Measurements from ENCODE around the gene C20orf204.

Gene C20orf204

GRCh38 chr20:64079273-64080012 is 43.5 kb downstream of the C20orf204 start, which contains the start of gene RGS19:
RGS19 (minus strand) TSS chr20:64079518; CDS start chr20:64076886, 2,632 bp downstream.
- Histone ChIP-seq H3K4me3 (peak within 1 kb of the TSS; percentile 91), H3K27ac (no peak within 1 kb of the TSS)
- DNase-seq (ENCODE audit: low read depth, low spot score), result no peak

GRCh38 chr20:64080013-64080812 is 44.2 kb downstream of the C20orf204 start, which contains the start of gene OPRL1:
OPRL1 (plus strand) TSS chr20:64080082; CDS start chr20:64092721, 12,639 bp downstream.
- no peak for DNase-seq (ENCODE audit: low read depth, low spot score)
- Histone ChIP-seq H3K9ac (ENCODE audit: insufficient read length) (peak within 1 kb of the TSS; percentile 85), H3K27ac (no peak within 1 kb of the TSS), H3K36me3 (ENCODE audit: insufficient read depth, low read length) (no peaks in the 10 kb centered on the region), H3K4me3 (peak within 1 kb of the TSS; percentile 91), H3K9me3 (ENCODE audit: low read depth, low read length) (no peaks in the 10 kb centered on the region)
- TF ChIP-seq FOXP2 (optimal IDR thresholded peaks at IDR 0.05; ENCODE audit: control extremely low read depth, extremely low read length, insufficient read depth) (no peak), POLR2AphosphoS5 (IDR thresholded peaks at IDR 0.05; ENCODE audit: borderline replicate concordance, low read depth, low read length) (no peak), EZH2 (IDR thresholded peaks at IDR 0.05) (no peak)

More at GRCh38 chr20:64079273-64080012, 43.5 kb downstream of the C20orf204 start, which contains the start of gene RGS19:
- H3K9ac ChIP-seq (ENCODE audit: insufficient read length), result peak within 1 kb of the TSS; percentile 85
- no peaks in the 10 kb centered on the region for H3K36me3 ChIP-seq (ENCODE audit: insufficient read depth, low read length)
- no peaks in the 10 kb centered on the region for H3K9me3 ChIP-seq (ENCODE audit: low read depth, low read length)
- TF ChIP-seq POLR2AphosphoS5 (IDR thresholded peaks at IDR 0.05; ENCODE audit: borderline replicate concordance, low read depth, low read length) (no peak), FOXP2 (optimal IDR thresholded peaks at IDR 0.05; ENCODE audit: control extremely low read depth, extremely low read length, insufficient read depth) (no peak), EZH2 (IDR thresholded peaks at IDR 0.05) (no peak)

GRCh38 chr20:64080813-64081623 is 45.0 kb downstream of the C20orf204 start:
- Histone ChIP-seq H3K9ac (ENCODE audit: insufficient read length) (no peak overlapping the region), H3K9me3 (ENCODE audit: low read depth, low read length) (no peaks in the 10 kb centered on the region), H3K27ac (no peak overlapping the region), H3K4me3 (no peak overlapping the region), H3K36me3 (ENCODE audit: insufficient read depth, low read length) (no peaks in the 10 kb centered on the region)
- DNase-seq (ENCODE audit: low read depth, low spot score), result no peak
- TF ChIP-seq FOXP2 (optimal IDR thresholded peaks at IDR 0.05; ENCODE audit: control extremely low read depth, extremely low read length, insufficient read depth), result no peak
- no peak for TF ChIP-seq POLR2AphosphoS5 (IDR thresholded peaks at IDR 0.05; ENCODE audit: borderline replicate concordance, low read depth, low read length)
- TF ChIP-seq EZH2 (IDR thresholded peaks at IDR 0.05), result no peak

DNA sequence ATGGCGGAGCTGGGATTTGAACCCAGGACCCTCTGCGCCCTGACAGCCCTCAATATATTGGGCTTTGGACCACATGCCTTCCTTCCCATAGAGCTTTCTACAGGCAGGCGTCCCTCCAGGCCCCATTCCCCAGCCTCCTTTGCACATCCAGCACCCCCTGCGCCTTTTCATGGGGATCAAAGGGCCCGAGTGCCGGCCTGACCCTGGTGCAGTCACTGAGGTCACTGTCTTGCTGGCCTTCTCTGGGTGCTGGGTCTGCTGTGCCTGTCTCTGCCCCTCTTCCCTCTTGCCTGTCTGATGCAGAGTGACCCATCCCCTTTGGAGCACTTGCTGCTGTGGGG is 45.6 kb downstream of the C20orf204 start:
- Histone ChIP-seq H3K36me3 (ENCODE audit: insufficient read depth, low read length) (no peaks in the 10 kb centered on the region), H3K4me3 (no peak overlapping the region), H3K9me3 (ENCODE audit: low read depth, low read length) (no peaks in the 10 kb centered on the region), H3K27ac (no peak overlapping the region), H3K9ac (ENCODE audit: insufficient read length) (no peak overlapping the region)
- DNase-seq (ENCODE audit: low read depth, low spot score), result no peak
- TF ChIP-seq EZH2 (IDR thresholded peaks at IDR 0.05) (no peak), FOXP2 (optimal IDR thresholded peaks at IDR 0.05; ENCODE audit: control extremely low read depth, extremely low read length, insufficient read depth) (no peak), POLR2AphosphoS5 (IDR thresholded peaks at IDR 0.05; ENCODE audit: borderline replicate concordance, low read depth, low read length) (no peak)

GRCh38 chr20:64082126-64082731 is 46.2 kb downstream of the C20orf204 start:
- Histone ChIP-seq H3K4me3 (no peak overlapping the region), H3K9me3 (ENCODE audit: low read depth, low read length) (no peaks in the 10 kb centered on the region), H3K9ac (ENCODE audit: insufficient read length) (no peak overlapping the region), H3K27ac (no peak overlapping the region), H3K36me3 (ENCODE audit: insufficient read depth, low read length) (no peaks in the 10 kb centered on the region)
- no peak for DNase-seq (ENCODE audit: low read depth, low spot score)
- no peak for TF ChIP-seq EZH2 (IDR thresholded peaks at IDR 0.05)
- no peak for TF ChIP-seq POLR2AphosphoS5 (IDR thresholded peaks at IDR 0.05; ENCODE audit: borderline replicate concordance, low read depth, low read length)
- no peak for TF ChIP-seq FOXP2 (optimal IDR thresholded peaks at IDR 0.05; ENCODE audit: control extremely low read depth, extremely low read length, insufficient read depth)

GRCh38 chr20:64082820-64083377 is 46.9 kb downstream of the C20orf204 start:
- TF ChIP-seq FOXP2 (optimal IDR thresholded peaks at IDR 0.05; ENCODE audit: control extremely low read depth, extremely low read length, insufficient read depth), result no peak
- no peak for TF ChIP-seq POLR2AphosphoS5 (IDR thresholded peaks at IDR 0.05; ENCODE audit: borderline replicate concordance, low read depth, low read length)
- TF ChIP-seq EZH2 (IDR thresholded peaks at IDR 0.05), result no peak

GRCh38 chr20:64083378-64083803 is 47.4 kb downstream of the C20orf204 start:
- no peaks in the 10 kb centered on the region for H3K9me3 ChIP-seq (ENCODE audit: low read depth, low read length)
- no peak for DNase-seq (ENCODE audit: low read depth, low spot score)
- H3K27ac ChIP-seq, result no peak overlapping the region
- H3K9ac ChIP-seq (ENCODE audit: insufficient read length), result no peak overlapping the region
- H3K4me3 ChIP-seq, result peak overlapping the region; percentile 82
- TF ChIP-seq POLR2AphosphoS5 (IDR thresholded peaks at IDR 0.05; ENCODE audit: borderline replicate concordance, low read depth, low read length), result no peak
- no peak for TF ChIP-seq FOXP2 (optimal IDR thresholded peaks at IDR 0.05; ENCODE audit: control extremely low read depth, extremely low read length, insufficient read depth)
- no peak for TF ChIP-seq EZH2 (IDR thresholded peaks at IDR 0.05)
- no peaks in the 10 kb centered on the region for H3K36me3 ChIP-seq (ENCODE audit: insufficient read depth, low read length)

More at GRCh38 chr20:64082820-64083377, 46.9 kb downstream of the C20orf204 start:
- no peak for DNase-seq (ENCODE audit: low read depth, low spot score)
- Histone ChIP-seq H3K9ac (ENCODE audit: insufficient read length) (no peak overlapping the region), H3K4me3 (peak overlapping the region; percentile 82), H3K36me3 (ENCODE audit: insufficient read depth, low read length) (no peaks in the 10 kb centered on the region), H3K9me3 (ENCODE audit: low read depth, low read length) (no peaks in the 10 kb centered on the region), H3K27ac (no peak overlapping the region)
